ENCODE data around the gene IHH.

The IHH gene

DNA sequence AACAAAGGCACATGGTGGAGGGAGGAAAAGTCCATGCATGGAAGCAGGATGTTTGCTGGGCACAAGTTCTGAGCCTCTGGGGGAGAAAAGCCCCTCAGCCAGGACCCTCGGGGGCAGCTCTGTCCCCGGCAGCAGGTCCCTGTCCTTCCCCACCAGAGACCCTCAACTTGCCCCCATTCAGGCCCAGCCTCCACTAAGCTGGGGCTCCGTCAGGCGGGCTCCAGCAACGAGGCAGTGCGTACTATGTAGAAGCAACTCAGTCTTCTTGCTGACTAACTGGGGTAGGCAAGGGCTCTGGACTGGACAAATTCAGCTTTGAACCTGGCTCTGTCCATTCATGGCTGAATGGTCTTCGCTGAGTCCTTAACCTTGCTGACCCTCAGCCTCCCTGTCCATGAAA lies 42.4 kb downstream of the IHH start:
- no peak for DNase-seq

DNA sequence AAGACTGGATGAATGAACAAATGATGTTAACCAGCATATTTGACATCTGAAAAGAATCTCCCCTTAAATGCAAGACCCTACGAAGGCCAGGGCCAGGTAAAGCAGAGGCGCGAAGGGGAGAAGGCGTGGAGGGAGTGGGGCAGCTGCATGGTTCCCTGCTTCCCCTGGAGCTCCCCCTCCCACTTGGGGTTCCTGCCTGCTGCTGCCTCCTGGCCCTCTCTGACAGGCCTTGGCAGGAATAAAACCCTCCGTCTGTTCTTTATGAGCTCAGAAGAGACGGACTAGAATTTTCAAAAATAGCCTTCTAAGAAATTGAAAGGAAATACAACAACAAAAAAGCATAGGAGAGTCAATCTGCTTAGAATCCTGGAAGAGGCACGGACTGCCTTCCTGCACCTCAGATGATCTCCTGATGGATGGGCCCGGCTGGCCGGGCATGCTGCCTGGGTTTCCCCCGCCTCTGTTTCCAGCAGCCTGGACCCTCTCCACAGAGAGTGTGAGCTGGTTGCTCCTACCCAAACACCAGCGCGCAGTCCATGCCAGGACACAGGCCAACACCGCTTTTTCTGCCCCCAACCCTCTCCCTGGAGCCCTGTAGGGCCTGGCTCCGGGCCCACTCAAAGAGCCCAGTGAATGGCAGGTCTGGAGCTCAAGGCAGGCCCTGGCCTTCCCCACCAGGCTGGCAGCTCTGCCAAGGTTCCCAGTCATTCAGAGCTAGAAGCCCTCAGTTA lies 43.4 kb downstream of the IHH start:
- no peak for DNase-seq

DNA sequence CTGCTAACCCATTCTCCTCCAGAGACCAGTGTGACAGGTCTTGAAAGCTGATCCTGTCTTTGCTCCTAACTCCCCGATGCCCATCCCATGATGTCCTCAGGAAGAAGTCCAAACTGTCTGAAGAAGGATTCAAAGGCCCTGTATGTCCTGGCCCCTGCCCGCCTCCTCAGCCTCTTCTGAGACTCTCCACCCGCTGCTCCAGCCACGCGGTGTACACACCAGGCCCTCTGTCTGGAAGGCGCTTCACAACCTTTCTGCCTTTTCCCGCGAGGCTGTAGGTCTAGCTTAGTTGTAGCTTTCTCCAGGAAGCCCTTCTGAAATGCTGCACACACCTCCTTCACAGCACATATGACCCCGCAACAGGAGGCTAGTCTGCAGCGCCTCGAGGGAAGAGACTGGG lies 44.0 kb downstream of the IHH start:
- no peak for DNase-seq

DNA sequence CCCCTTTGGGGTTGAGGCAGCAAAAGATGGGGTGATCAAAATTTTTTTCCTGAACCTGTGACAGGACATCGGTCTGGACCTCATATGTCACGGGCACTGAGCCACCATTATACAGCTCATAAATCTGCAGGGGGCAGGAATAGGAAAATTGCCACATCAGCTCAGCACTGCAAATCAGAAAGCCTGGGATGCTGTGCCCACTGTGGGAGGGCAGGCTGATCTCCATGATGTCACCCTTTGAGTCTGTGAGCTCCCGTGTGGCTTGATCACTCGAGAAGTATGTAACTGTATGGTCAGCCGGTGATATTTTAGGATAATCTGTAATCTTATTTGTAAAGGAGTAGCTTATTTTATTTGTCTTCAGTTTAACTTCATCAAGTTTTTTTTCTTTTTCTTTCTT lies 49.8 kb downstream of the IHH start:
- no peak for DNase-seq

DNA sequence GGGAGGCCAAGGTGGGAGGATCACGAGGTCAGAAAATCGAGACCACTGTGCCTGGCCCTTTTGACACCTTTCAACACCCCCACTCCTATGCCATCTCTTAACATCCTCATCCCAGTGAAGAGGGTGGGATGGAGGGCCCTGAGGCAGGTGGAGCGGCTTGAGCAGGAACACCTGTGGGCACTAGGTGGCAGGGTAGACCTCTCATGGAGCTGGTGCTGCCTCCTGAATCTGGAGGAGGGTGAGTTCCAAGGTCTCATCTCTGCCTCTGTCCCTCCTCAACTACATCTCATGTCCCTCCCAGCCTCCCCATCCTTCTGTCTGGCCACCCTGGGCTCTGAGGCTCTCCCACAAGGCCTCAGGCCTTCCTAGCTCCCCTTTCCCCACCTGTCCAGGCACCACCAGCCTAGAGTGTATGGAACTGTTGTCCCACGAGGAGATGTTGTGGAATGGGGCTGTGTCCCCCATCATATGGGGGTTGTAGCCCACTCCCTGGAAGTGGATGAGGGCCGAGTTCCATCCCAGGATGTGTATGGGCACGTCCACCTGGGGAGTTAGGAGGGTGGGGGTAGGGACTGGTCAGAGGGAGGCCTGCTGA lies 50.5 kb downstream of the IHH start:
- DNase-seq, result no peak

DNA sequence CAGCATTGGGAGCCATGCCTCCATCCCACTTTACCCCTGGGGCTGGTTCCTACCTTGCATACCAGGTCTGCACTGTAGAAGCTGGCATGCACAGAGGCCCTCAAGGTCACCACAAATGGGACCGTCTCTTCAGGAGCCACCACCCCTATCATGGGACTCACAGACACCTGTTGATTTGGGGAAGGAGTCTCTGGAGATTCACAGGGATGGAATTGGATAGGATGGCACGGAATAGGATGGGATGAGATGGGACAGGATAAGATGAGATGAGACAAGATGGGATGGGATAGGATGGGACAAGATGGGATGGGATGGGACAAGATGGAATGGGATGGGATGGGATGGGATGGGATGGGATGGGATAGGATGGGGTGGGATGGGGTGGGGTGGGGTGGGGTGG lies 51.4 kb downstream of the IHH start:
- no peak for DNase-seq

Measured in activated CD8-positive, alpha-beta memory T cell treated with anti-CD3 and anti-CD28 coated beads, Interleukin-2, amount 50 U/mL, for 48 hours (primary cell).